Amygdala (tissue), 56 donors: ENCODE results near the gene IGF2R.
"Not testable (repeated sequence)": the region's sequence is repeated elsewhere in the genome, so short reads cannot be mapped to it uniquely, and the experiment has no call there.

ENCODE experiments used
- DNase-seq, 56 donors: peaks; one replicate each; lab custom pipeline; 2025; lab: John Stamatoyannopoulos, UW

IGF2R gene

GRCh38 chr6:160088069-160088783 lies 119.3 kb downstream of the IGF2R start:
- peak in 50 of 56 donors; percentile 1 to 65 (median 28) for DNase-seq

DNA sequence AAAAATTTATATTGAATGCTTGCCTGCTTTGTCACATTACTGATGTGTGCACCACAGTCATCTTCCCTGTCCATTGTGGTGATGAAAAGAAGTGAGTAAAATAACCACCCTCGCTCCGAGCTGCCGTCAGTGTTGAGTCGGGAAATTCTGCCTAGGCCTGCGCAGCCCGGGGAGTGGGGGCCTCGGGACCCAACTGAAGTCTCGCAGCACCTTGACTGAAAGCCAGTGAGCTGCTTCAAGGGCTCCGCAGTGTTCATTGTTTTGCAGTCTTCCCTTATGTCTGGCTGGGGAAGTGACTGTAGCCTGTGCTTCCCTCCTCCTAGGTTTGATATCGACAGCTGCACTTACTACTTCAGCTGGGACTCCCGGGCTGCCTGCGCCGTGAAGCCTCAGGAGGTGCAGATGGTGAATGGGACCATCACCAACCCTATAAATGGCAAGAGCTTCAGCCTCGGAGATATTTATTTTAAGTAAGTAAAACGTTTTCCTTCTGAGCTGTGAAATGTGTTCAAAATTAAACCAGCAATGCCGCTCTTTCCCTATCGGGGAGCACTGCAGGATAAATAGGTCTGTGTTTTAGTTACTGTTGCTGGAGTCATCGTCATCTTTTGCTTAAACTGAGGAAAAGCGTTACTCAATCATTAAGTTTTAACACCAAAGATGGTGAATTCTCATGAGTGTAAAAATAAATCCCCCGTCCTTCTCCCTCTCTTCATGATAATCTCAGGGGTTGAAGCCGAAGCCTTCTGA lies 120.1 kb downstream of the IGF2R start:
- peak in 12 of 56 donors; percentile 2 to 45 (median 18) for DNase-seq

- no peak for DNase-seq
Measured at GRCh38 chr6:160089534-160089897, 120.6 kb downstream of the IGF2R start.

DNA sequence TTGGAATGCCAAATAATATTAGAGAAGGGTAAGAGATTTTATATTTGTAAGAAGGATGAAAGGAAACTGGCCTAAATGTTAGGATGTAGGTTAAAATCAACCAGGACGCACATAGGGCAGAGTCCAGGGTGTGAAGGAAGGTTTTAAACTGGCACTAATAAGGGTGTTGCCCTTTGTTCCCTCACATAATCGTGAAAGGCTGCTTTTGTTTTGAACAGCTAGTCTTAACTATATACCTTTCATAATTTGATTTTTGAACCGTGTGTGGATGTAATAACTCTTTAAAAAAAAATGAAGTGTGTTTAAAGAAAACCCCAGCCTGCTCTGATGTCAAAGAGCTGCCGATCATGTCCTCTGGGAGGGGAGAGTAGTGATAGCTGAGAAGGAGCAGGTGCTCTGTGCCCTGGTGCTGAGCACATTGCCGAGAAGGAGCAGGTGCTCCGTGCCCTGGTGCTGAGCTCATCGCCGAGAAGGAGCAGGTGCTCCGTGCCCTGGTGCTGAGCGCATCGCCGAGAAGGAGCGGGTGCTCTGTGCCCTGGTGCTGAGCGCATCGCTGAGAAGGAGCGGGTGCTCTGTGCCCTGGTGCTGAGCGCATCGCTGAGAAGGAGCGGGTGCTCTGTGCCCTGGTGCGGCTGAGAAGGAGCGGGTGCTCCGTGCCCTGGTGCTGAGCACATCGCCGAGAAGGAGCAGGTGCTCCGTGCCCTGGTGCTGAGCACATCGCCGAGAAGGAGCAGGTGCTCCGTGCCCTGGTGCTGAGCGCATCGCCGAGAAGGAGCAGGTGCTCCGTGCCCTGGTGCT lies 121.8 kb downstream of the IGF2R start:
- DNase-seq, result not testable (repeated sequence)

GRCh38 chr6:160092176-160092575 lies 123.3 kb downstream of the IGF2R start:
- not testable (repeated sequence) for DNase-seq

DNA sequence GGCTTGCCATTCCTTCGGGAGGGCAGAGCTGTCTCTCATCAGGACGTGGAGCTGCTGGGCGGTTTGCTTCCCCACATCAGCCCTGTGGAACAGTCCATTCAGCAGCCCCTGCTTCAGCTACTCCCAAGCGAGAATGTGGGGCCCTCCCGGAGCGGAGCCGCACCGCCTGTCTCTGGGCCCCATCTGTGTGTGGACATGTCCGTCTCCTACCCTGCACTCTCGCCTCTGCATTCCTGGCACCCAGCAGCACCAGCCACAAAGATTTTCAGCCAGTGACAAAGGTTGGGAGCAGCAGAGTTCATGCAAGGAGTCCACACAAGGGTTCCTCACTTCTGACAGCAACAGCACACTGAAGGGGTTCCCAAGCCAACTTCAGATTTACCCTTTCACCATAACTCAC lies 123.7 kb downstream of the IGF2R start:
- no peak for DNase-seq

DNA sequence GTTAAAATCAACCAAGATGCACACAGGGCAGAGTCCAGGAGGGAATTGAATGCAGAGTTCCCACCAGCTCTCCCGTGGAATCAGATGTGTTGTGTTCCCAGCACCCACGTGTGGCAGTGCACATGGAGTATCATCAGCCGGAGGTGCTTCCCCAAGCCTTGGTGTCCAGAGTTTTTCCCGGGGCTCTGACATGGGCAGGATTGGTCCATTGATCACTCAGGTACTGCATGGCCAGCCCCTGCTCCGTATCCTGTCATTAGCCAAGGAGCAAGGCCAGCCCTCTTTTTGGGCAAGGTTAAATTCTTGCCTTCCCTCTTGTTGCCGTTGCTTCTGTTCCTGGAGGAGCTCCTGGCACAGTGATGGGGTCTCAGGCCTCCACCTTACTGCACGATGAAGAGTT lies 124.2 kb downstream of the IGF2R start:
- DNase-seq, result no peak

DNA sequence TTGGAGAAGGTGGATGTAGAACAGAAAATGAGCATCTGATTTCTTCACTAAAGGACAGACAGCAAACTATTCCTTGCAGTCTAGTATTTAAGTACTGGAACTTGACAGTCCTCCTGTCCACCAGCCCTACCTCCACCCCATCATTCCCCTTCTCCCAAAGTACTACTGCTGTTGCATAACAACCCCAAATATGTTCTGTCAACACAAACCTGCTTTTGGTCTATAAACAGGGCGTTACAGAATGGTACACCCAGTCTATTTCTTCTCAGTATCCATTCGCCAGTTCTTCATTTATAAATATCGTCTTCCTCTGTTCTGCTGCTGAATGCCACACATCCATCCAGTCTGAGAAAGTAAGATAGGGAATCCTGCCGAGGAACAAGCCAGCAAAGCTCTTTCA lies 125.1 kb downstream of the IGF2R start:
- no peak for DNase-seq

- DNase-seq, result no peak
Measured at GRCh38 chr6:160095146-160095845, 126.4 kb downstream of the IGF2R start.

- DNase-seq, result no peak
Measured at GRCh38 chr6:160101277-160102205, 132.7 kb downstream of the IGF2R start.

GRCh38 chr6:160102399-160102798 lies 133.5 kb downstream of the IGF2R start:
- DNase-seq, result no peak

GRCh38 chr6:160102956-160103824 lies 134.3 kb downstream of the IGF2R start:
- DNase-seq, result no peak

- DNase-seq, result no peak
Measured at GRCh38 chr6:160103825-160104100, 134.9 kb downstream of the IGF2R start.

DNA sequence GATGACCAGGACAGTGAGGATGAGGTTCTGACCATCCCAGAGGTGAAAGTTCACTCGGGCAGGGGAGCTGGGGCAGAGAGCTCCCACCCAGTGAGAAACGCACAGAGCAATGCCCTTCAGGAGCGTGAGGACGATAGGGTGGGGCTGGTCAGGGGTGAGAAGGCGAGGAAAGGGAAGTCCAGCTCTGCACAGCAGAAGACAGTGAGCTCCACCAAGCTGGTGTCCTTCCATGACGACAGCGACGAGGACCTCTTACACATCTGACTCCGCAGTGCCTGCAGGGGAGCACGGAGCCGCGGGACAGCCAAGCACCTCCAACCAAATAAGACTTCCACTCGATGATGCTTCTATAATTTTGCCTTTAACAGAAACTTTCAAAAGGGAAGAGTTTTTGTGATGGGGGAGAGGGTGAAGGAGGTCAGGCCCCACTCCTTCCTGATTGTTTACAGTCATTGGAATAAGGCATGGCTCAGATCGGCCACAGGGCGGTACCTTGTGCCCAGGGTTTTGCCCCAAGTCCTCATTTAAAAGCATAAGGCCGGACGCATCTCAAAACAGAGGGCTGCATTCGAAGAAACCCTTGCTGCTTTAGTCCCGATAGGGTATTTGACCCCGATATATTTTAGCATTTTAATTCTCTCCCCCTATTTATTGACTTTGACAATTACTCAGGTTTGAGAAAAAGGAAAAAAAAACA lies 136.1 kb downstream of the IGF2R start:
- DNase-seq, result no peak

DNA sequence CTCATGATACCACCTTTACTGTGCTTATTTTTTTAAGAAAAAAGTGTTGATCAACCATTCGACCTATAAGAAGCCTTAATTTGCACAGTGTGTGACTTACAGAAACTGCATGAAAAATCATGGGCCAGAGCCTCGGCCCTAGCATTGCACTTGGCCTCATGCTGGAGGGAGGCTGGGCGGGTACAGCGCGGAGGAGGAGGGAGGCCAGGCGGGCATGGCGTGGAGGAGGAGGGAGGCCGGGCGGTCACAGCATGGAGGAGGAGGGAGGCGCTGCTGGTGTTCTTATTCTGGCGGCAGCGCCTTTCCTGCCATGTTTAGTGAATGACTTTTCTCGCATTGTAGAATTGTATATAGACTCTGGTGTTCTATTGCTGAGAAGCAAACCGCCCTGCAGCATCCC lies 137.1 kb downstream of the IGF2R start:
- no peak for DNase-seq

GRCh38 chr6:160106701-160107100 lies 137.8 kb downstream of the IGF2R start:
- DNase-seq, result no peak

DNA sequence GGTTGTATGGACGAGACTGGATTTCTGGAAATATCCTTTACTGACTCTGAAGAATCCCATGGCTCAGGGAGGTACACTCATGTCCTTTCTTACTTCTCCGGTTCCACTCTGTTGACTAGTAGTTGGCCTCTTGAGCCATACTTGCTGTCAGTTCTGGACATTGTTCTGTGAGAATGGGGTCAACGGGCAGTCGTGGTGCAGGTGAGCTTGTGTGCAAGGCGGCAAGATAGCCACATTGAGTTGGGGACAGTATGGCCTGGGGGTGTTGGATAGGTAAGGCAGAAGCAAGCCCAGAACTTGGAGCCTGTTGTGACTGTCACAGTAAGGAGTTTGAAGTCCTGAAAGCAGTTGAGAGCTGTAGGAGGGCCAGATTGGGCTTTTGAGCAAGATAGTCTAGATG lies 139.2 kb downstream of the IGF2R start:
- DNase-seq, result no peak

DNA sequence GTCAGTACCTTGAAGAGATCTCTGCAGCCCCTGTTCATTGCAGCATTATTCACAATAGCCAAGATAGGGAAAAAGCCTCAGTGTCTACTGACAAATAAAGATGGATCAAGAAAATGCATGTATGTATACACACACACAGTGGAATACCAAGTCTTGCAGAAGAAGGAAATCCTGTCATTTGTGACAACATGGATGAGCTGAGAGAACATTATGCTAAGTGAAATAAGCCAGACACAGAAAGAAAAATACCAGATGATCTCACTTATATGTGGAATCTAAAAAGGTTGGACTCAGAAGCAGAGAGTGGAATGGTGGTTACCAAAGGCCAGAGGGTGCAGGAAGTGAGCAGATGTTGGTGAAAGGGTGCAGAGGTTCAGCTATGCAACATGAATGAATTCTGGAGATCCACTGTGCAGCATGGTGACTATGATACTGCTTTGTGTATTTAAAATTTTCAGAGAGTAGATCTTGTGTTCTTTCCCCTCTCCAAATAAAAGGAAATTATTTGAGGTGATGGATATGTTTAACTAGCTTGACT lies 141.8 kb downstream of the IGF2R start:
- no peak for DNase-seq
